ENCODE measurements around the gene RAB8A.

- TF ChIP-seq CTCF (IDR thresholded peaks at IDR 0.05; ENCODE audit: low read depth, low read length), result no peak
- no peak for TF ChIP-seq EZH2phosphoT487 (IDR thresholded peaks at IDR 0.05; ENCODE audit: low read depth)
Observed at GRCh38 chr19:16168465-16169081, 56.9 kb downstream of the RAB8A start.
